ENCODE measurements around the gene CABP4.
A peak's percentile ranks its signal among the peaks of the same experiment; 100 is the strongest.
"Not testable (repeated sequence)": the region's sequence is repeated elsewhere in the genome, so short reads cannot be mapped to it uniquely, and the experiment has no call there.

CABP4 gene

DNA sequence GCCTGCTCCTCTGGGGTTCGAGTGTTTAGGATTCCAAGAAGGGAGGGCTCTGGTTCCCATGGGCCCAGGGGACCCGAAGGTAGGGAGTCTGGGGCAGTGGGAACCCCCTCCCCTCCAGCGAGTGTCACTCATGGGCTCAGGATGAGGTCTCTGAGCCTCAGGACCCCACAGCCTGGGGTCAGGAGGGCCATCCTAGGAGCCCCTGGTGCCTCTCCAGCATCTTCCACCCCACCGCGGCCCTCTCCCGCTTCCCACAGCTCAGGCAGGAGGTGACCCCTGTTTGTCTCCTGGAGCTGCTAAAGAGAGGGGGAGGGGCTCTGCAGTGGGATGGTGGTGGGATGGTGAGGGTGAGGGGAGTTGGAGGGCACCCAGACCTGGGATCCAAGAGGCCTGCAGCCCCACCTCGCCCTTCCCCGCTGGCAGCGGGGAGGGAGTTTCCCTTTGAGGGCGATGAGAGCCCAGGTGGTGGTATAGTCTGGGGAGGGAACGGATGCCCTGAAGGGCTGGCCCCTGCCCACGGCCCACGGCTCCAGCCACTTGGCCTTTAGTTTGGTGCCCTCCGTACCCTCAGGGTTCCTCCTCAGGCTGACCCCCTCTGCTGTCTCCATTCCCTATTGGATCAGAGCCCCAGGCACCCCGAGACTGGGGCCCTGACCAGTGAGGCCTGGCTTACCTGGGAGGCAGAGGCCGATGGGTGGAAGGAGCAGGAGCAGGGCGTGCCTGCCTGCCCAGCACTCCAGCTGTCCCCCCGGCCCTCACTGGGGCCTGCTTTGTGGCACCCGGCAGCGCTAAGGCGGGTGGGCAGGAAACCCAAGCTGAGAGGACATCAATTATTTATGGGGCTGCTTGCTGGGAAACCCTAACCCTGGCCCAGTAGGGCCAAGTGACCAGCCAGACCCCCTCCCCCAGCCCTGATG, 1.1 kb upstream of the CABP4 start:
- DNase-seq (ENCODE audit: low read depth in 2 of 2): no peak

- DNase-seq (ENCODE audit: low read depth in 2 of 2): no peak
Measured at GRCh38 chr11:67456068-67456705, 1.0 kb downstream of the CABP4 start.

GRCh38 chr11:67457453-67457852, 2.3 kb downstream of the CABP4 start:
- no peak for DNase-seq (ENCODE audit: low read depth in 2 of 2)

- no peak for DNase-seq (ENCODE audit: low read depth in 2 of 2)
Measured at GRCh38 chr11:67458266-67458665, 3.1 kb downstream of the CABP4 start.

DNA sequence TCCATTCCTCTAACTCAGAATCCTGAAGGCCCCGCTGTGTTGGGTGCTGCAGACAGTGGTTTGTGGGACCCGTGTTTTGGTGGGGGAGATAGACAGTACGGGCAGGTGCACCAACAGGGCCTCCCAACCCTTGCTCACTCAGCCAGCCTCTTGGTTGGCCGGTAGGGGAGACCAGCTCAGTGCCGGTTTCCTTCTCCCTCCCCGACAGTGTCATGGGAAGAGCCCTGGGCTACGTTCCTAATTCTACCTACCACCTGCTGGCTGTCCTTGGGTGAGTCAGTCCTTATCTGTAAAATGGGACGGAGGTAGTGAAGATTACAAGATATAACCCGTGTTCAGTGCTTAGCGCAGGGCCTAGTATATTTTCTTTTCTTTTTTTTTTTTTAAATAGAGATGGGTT, 8.0 kb downstream of the CABP4 start:
- DNase-seq (ENCODE audit: low read depth in 2 of 2): no peak

- no peak for DNase-seq (ENCODE audit: low read depth in 2 of 2)
Measured at GRCh38 chr11:67463680-67464410, 8.7 kb downstream of the CABP4 start.

- peak; percentile 30 to 34 for DNase-seq (ENCODE audit: low read depth in 2 of 2)
Measured at GRCh38 chr11:67464411-67465188, 9.4 kb downstream of the CABP4 start.

DNA sequence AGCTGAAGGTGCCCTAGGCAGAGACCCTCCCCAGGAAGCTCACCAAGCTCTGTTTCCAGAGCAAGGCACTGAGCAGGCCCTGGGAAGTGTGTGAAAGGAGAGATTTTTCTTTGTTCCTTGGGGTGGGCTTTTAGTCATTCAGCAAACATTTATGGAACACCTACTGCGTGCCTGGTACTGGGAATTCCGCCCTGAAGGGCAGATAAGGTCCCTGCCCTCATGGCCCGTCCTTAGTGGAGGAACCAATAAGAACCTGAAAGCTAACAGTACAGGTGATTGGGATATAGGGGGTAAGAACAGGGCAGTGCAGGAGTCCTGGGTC, 10.0 kb downstream of the CABP4 start:
- DNase-seq (ENCODE audit: low read depth in 2 of 2): no peak

- not testable (repeated sequence) for DNase-seq (ENCODE audit: low read depth in 2 of 2)
Measured at GRCh38 chr11:67465530-67465929, 10.4 kb downstream of the CABP4 start.

- DNase-seq (ENCODE audit: low read depth in 2 of 2): no peak
Measured at GRCh38 chr11:67466367-67466766, 11.2 kb downstream of the CABP4 start.

GRCh38 chr11:67466962-67467771, 12.0 kb downstream of the CABP4 start:
- DNase-seq (ENCODE audit: low read depth in 2 of 2): no peak

GRCh38 chr11:67468056-67468455, 12.9 kb downstream of the CABP4 start:
- no peak for DNase-seq (ENCODE audit: low read depth in 2 of 2)

DNA sequence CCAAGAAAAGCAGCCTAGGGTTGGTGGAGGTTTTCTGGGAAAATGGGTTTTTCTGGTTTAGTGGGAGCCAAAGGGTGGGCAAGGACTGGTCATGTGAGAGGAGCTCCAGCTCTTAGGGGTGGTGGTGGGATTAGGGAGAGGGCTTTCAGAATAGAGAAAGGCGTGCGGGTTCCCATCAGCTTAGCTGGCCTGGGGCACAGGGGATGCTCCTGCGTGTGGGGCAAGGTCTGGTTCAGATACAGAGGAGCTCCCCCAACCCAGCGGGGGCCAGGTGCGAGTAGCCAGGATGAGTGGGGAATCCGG, 13.3 kb downstream of the CABP4 start:
- DNase-seq (ENCODE audit: low read depth in 2 of 2): no peak

GRCh38 chr11:67468759-67469507, 13.8 kb downstream of the CABP4 start, which contains the start of gene TMEM134:
TSS of gene TMEM134 (minus strand) at chr11:67469251. CDS start at chr11:67469192, 59 bp downstream.
- peak; percentile 77 to 79 for DNase-seq (ENCODE audit: low read depth in 2 of 2)

GRCh38 chr11:67469508-67469811, 14.3 kb downstream of the CABP4 start:
- DNase-seq (ENCODE audit: low read depth in 2 of 2): no peak

DNA sequence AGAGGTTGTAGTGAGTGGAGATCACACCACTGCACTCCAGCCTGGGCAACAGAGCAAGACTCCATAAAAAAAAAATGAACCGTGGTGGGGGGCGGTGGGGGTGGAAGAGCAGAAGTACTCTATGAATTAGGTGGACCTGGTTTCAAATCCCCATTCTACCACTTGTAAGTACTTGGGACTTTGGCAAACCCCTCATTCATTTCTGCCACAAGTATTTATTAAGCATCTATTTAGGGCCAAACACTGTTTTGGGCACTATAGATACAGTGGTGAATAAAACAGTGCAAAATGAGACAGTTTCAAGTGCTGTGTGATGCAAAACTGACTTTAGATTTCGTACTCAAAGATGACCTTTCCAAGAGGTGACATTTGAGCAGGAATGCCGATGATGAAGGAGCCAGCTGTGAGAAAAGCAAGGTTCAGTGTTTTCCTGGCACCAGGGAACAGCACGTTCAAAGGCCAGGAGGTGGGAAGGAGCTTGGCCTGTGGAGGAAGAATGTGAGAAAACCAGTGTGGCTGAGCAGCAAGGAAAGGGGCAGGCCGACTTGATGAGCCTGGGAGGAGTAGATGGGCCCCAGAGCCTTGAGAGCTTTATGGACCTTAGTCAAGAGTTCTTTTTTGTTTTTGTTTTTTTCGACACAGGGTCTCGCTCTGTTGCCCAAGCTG, 15.3 kb downstream of the CABP4 start:
- no peak for DNase-seq (ENCODE audit: low read depth in 2 of 2)

GRCh38 chr11:67472882-67473281, 17.7 kb downstream of the CABP4 start:
- no peak for DNase-seq (ENCODE audit: low read depth in 2 of 2)

DNA sequence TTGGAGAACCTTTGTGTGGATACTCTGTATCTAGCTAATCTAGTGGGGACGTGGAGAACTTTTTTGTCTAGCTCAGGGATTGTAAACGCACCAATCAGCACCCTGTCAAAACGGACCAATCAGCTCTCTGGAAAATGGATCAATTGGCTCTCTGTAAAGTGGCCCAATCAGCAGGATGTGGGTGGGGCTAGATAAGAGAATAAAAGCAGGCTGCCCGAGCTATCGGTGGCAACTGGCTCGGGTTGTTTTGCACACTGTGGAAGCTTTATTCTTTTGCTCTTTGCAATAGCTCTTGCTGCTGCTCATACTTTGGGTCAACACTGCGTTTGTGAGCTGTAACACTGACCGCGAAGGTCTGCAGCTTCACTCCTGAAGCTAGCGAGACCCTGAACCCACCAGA, 21.5 kb downstream of the CABP4 start:
- DNase-seq (ENCODE audit: low read depth in 2 of 2): not testable (repeated sequence)

- DNase-seq (ENCODE audit: low read depth in 2 of 2): not testable (repeated sequence)
Measured at GRCh38 chr11:67477344-67478050, 22.3 kb downstream of the CABP4 start.
